Measurements from ENCODE around the gene FBXW11. TPM values are rescaled to one million over a fixed set of nuclear protein-coding genes. Genes with fewer than 3 reads are reported as not detected.

Gene FBXW11
- total RNA-seq, 1 experiment from 2014 or later: 52.2 TPM

GRCh38 chr5:172006321-172007174 is at the start of gene FBXW11 (continued):
- TF ChIP-seq, protein P1, sequence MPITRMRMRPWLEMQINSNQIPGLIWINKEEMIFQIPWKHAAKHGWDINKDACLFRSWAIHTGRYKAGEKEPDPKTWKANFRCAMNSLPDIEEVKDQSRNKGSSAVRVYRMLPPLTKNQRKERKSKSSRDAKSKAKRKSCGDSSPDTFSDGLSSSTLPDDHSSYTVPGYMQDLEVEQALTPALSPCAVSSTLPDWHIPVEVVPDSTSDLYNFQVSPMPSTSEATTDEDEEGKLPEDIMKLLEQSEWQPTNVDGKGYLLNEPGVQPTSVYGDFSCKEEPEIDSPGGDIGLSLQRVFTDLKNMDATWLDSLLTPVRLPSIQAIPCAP (CRISPR knock-in tag; IDR thresholded peaks at IDR 0.05): no peak
- no peak for TF ChIP-seq TEAD4 (CRISPR knock-in tag; IDR thresholded peaks at IDR 0.05)
- no peak for TF ChIP-seq ZNF138 (CRISPR knock-in tag; conservative IDR thresholded peaks at IDR 0.05)
- no peak for TF ChIP-seq ZNF425 (CRISPR knock-in tag; conservative IDR thresholded peaks at IDR 0.05)
- peak; percentile 90 for TF ChIP-seq TEAD1 (CRISPR knock-in tag; IDR thresholded peaks at IDR 0.05)
- no peak for TF ChIP-seq SOX15 (CRISPR knock-in tag; IDR thresholded peaks at IDR 0.05)
- TF ChIP-seq MYBL2 (CRISPR knock-in tag; IDR thresholded peaks at IDR 0.05): peak; percentile 69; the same call in 1 of the 2 replicates
- TF ChIP-seq NR2C2 (CRISPR knock-in tag; IDR thresholded peaks at IDR 0.05): no peak; the same call in 1 of the 2 replicates
- TF ChIP-seq ETV6 (CRISPR knock-in tag; IDR thresholded peaks at IDR 0.05): peak; percentile 41; the same call in 1 of the 2 replicates
- TF ChIP-seq JAZF1 (CRISPR knock-in tag; IDR thresholded peaks at IDR 0.05): no peak
- TF ChIP-seq, protein P2, sequence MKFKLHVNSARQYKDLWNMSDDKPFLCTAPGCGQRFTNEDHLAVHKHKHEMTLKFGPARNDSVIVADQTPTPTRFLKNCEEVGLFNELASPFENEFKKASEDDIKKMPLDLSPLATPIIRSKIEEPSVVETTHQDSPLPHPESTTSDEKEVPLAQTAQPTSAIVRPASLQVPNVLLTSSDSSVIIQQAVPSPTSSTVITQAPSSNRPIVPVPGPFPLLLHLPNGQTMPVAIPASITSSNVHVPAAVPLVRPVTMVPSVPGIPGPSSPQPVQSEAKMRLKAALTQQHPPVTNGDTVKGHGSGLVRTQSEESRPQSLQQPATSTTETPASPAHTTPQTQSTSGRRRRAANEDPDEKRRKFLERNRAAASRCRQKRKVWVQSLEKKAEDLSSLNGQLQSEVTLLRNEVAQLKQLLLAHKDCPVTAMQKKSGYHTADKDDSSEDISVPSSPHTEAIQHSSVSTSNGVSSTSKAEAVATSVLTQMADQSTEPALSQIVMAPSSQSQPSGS (CRISPR knock-in tag; IDR thresholded peaks at IDR 0.05; ENCODE audit: borderline replicate concordance, low read depth): no peak
- TF ChIP-seq TCF7 (CRISPR knock-in tag; IDR thresholded peaks at IDR 0.05; ENCODE audit: low read depth): no peak
- no peak; the same call in none of the 2 replicates for TF ChIP-seq CREM (CRISPR knock-in tag; IDR thresholded peaks at IDR 0.05)
- TF ChIP-seq NR1H2 (CRISPR knock-in tag; IDR thresholded peaks at IDR 0.05): no peak
- no peak for TF ChIP-seq GRHL2 (CRISPR knock-in tag; IDR thresholded peaks at IDR 0.05; ENCODE audit: insufficient replicate concordance, severe bottlenecking)
- no peak for TF ChIP-seq ZNF396 (CRISPR knock-in tag; IDR thresholded peaks at IDR 0.05; ENCODE audit: borderline replicate concordance)
- TF ChIP-seq ZNF232 (CRISPR knock-in tag; IDR thresholded peaks at IDR 0.05): 0 out of 2 replicates have a peak, but pooled peaks have one; percentile 38
- peak; percentile 52; the same call in 1 of the 2 replicates for TF ChIP-seq NFE2L1 (CRISPR knock-in tag; IDR thresholded peaks at IDR 0.05)
- no peak for TF ChIP-seq RORB (CRISPR knock-in tag; IDR thresholded peaks at IDR 0.05)
- TF ChIP-seq FOXP1 (CRISPR knock-in tag; IDR thresholded peaks at IDR 0.05; ENCODE audit: borderline replicate concordance): peak; percentile 71
- no peak for TF ChIP-seq ZBTB21 (CRISPR knock-in tag; IDR thresholded peaks at IDR 0.05; ENCODE audit: borderline replicate concordance)
- TF ChIP-seq, protein P3, sequence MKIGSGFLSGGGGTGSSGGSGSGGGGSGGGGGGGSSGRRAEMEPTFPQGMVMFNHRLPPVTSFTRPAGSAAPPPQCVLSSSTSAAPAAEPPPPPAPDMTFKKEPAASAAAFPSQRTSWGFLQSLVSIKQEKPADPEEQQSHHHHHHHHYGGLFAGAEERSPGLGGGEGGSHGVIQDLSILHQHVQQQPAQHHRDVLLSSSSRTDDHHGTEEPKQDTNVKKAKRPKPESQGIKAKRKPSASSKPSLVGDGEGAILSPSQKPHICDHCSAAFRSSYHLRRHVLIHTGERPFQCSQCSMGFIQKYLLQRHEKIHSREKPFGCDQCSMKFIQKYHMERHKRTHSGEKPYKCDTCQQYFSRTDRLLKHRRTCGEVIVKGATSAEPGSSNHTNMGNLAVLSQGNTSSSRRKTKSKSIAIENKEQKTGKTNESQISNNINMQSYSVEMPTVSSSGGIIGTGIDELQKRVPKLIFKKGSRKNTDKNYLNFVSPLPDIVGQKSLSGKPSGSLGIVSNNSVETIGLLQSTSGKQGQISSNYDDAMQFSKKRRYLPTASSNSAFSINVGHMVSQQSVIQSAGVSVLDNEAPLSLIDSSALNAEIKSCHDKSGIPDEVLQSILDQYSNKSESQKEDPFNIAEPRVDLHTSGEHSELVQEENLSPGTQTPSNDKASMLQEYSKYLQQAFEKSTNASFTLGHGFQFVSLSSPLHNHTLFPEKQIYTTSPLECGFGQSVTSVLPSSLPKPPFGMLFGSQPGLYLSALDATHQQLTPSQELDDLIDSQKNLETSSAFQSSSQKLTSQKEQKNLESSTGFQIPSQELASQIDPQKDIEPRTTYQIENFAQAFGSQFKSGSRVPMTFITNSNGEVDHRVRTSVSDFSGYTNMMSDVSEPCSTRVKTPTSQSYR (CRISPR knock-in tag; IDR thresholded peaks at IDR 0.05): no peak; the same call in 1 of the 2 replicates
- TF ChIP-seq NFYB (CRISPR knock-in tag; conservative IDR thresholded peaks at IDR 0.05; ENCODE audit: low read depth): peak; percentile 16; the same call in 1 of the 2 replicates
- TF ChIP-seq ZNF317 (CRISPR knock-in tag; IDR thresholded peaks at IDR 0.05; ENCODE audit: borderline replicate concordance, low read depth): 0 out of 2 replicates have a peak, but pooled peaks have one; percentile 6
- TF ChIP-seq ZNF671 (CRISPR knock-in tag; IDR thresholded peaks at IDR 0.05): no peak
- TF ChIP-seq HMGA2 (CRISPR knock-in tag; IDR thresholded peaks at IDR 0.05): no peak
- no peak for TF ChIP-seq GTF2I (CRISPR knock-in tag; conservative IDR thresholded peaks at IDR 0.05)
- peak; percentile 84 for TF ChIP-seq GABPB1 (CRISPR knock-in tag; IDR thresholded peaks at IDR 0.05)
- peak; percentile 70; the same call in 1 of the 2 replicates for TF ChIP-seq FOXP4 (CRISPR knock-in tag; IDR thresholded peaks at IDR 0.05)
